Mesothelial cell of epicardium (in vitro differentiated cells): ENCODE results near the gene NLN. TPM values are rescaled to one million over a fixed set of nuclear protein-coding genes. Genes with fewer than 3 reads are reported as not detected.

Source experiments
- DNase-seq, 2 experiments: peaks; one replicate each; pipeline ENCODE4 v3.0.0; 2021; ENCODE audit warnings: low spot score in 2 of 2; ENCODE audit not compliant: unreplicated experiment in 2 of 2
- H3K27ac Mint-ChIP-seq: 2 replicates; pipeline ENCODE4 v1.8.0; 2021; ENCODE audit warnings: mixed read lengths
- H3K27me3 Mint-ChIP-seq: 2 replicates; pipeline ENCODE4 v1.8.0; 2021; ENCODE audit warnings: low read depth, mixed read lengths
- H3K36me3 Mint-ChIP-seq: 2 replicates; pipeline ENCODE4 v1.8.0; 2021; ENCODE audit warnings: mixed read lengths
- H3K4me1 Mint-ChIP-seq: 2 replicates; pipeline ENCODE4 v1.8.0; 2021; ENCODE audit warnings: mixed read lengths
- H3K4me3 Mint-ChIP-seq: 2 replicates; pipeline ENCODE4 v1.8.0; 2021; ENCODE audit warnings: mild to moderate bottlenecking, moderate library complexity, mixed read lengths
- H3K9me3 Mint-ChIP-seq: 2 replicates; pipeline ENCODE4 v1.8.0; 2021; ENCODE audit warnings: mixed read lengths
- CTCF ChIP-seq: fragments of 200-600 bp; sonication (generic); IDR thresholded peaks from one replicate; pipeline ENCODE4 v1.5.0; 2021; ENCODE audit warnings: antibody characterized with exemption; ENCODE audit not compliant: unreplicated experiment
- total RNA-seq: library from RNA; stranded (reverse); gene quantifications from 3 replicates; pipeline ENCODE4 v1.2.1, GENCODE V29; 2021

NLN gene
- total RNA-seq, 1 donor from 2014 or later = 42.8 TPM

DNA sequence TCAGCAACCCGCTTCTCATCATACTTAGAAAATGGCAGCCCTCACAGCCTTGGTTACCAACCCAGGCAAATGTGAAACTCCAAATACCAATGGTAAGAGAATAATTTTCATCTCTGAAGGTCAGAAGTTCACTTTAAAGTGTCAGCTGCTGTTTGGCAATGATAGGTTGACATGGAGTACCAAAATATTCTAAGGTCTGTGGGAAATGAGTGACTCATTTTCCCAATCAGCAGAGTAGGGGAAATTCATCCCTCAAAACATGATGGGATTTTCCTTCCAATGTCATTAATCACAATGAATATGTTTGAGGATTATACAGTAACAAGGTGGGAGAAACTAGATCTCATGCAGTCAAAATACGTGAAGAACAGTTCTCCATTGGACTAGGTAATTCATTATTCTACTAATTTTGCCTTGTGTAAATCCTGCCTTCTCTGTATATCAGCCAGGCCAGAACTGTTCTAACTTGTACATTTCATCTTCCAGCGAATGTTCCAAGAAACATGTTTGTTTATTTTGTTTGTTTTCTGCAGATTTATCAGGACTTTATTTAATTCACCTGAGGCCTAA is 151.3 kb downstream of the NLN start:
- peaks cover 16% of the 10 kb centered on the region for H3K27me3 Mint-ChIP-seq
- peaks cover 11% of the 10 kb centered on the region for H3K9me3 Mint-ChIP-seq
- DNase-seq = no peak
- no peak overlapping the region for H3K27ac Mint-ChIP-seq
- H3K4me1 Mint-ChIP-seq = no peaks in the 10 kb centered on the region
- H3K36me3 Mint-ChIP-seq = peaks cover under 1% of the 10 kb centered on the region
- no peak overlapping the region for H3K4me3 Mint-ChIP-seq
- TF ChIP-seq CTCF = no peak

- no peak for DNase-seq
- H3K4me3 Mint-ChIP-seq = no peak overlapping the region
- TF ChIP-seq CTCF = no peak
These were observed 152.2 kb downstream of the NLN start for GRCh38 chr5:65874241-65874640.

GRCh38 chr5:65876496-65876895 is 154.5 kb downstream of the NLN start:
- H3K27ac Mint-ChIP-seq = no peak overlapping the region
- H3K4me3 Mint-ChIP-seq = no peak overlapping the region
- H3K27me3 Mint-ChIP-seq = peaks cover 14% of the 10 kb centered on the region
- no peak for DNase-seq
- H3K9me3 Mint-ChIP-seq = peaks cover 15% of the 10 kb centered on the region
- TF ChIP-seq CTCF = no peak
- H3K36me3 Mint-ChIP-seq = peaks cover 4% of the 10 kb centered on the region
- peaks cover 4% of the 10 kb centered on the region for H3K4me1 Mint-ChIP-seq

More at GRCh38 chr5:65874241-65874640, 152.2 kb downstream of the NLN start:
- Mint-ChIP-seq H3K36me3 (peaks cover 4% of the 10 kb centered on the region), H3K4me1 (no peaks in the 10 kb centered on the region), H3K27ac (no peak overlapping the region), H3K27me3 (peaks cover 16% of the 10 kb centered on the region), H3K9me3 (peaks cover 15% of the 10 kb centered on the region)

GRCh38 chr5:65876970-65877369 is 155.0 kb downstream of the NLN start:
- no peak for DNase-seq
- H3K4me1 Mint-ChIP-seq = peaks cover 4% of the 10 kb centered on the region

More at GRCh38 chr5:65876970-65877369, 155.0 kb downstream of the NLN start:
- no peak for TF ChIP-seq CTCF
- no peak overlapping the region for H3K4me3 Mint-ChIP-seq
- peaks cover 12% of the 10 kb centered on the region for H3K27me3 Mint-ChIP-seq
- peaks cover 16% of the 10 kb centered on the region for H3K9me3 Mint-ChIP-seq
- H3K36me3 Mint-ChIP-seq = peaks cover 4% of the 10 kb centered on the region
- H3K27ac Mint-ChIP-seq = no peak overlapping the region

Other genes starting within 250 kb of the NLN start
- gene ADAMTS6, start 240.3 kb upstream of the NLN start, total RNA-seq = 17.3 to 20.6 TPM (median 17.7 TPM) in 3 replicates
- gene CENPK, start 159.0 kb upstream of the NLN start, total RNA-seq = 23.3 to 26.2 TPM (median 25.3 TPM) in 3 replicates
- 53.3 to 56.8 TPM (median 54.6 TPM) in 3 replicates for gene PPWD1, start 158.9 kb upstream of the NLN start, total RNA-seq
- 18.1 to 20.4 TPM (median 18.9 TPM) in 3 replicates for gene TRIM23, start 97.9 kb upstream of the NLN start, total RNA-seq
- gene SHLD3, start 97.2 kb upstream of the NLN start, total RNA-seq = 3.5 to 4.0 TPM (median 3.7 TPM) in 3 replicates
- 21.7 to 21.8 TPM (median 21.8 TPM) in 3 replicates for gene TRAPPC13, start 97.2 kb upstream of the NLN start, total RNA-seq
- 6.4 to 9.4 TPM (median 8.6 TPM) in 3 replicates for gene SGTB, start 96 bp upstream of the NLN start, total RNA-seq
- gene ERBIN, start 204.4 kb downstream of the NLN start, total RNA-seq = 75.7 to 83.3 TPM (median 81.8 TPM) in 3 replicates